ENCODE data around the gene TMEM167A. TPM values are rescaled to one million over a fixed set of nuclear protein-coding genes. Genes with fewer than 3 reads are reported as not detected.
A peak's percentile ranks its signal among the peaks of the same experiment; 100 is the strongest.

The TMEM167A gene
- total RNA-seq, 4 donors from 2014 or later = 18.8 to 32.3 (median 25.5) TPM

- no peak overlapping the region for H3K4me3 ChIP-seq (ENCODE audit: low read depth, poor library complexity, severe bottlenecking)
- DNase-seq (ENCODE audit: low spot score in 2 of 2) = no peak
- intact Hi-C loops (cut with DNase I; ENCODE audit: low total_unique reads) = no loop called here
- WGBS, 2 donors = 90 to 96% methylated on average over 4 of the region's 4 CpGs
- TF ChIP-seq POLR2A (IDR thresholded peaks at IDR 0.05) (no peak), CTCF (IDR thresholded peaks at IDR 0.05) (no peak)
These were observed 54.9 kb downstream of the TMEM167A start for GRCh38 chr5:83022334-83022733.

GRCh38 chr5:83015676-83016075 lies 61.5 kb downstream of the TMEM167A start:
- intact Hi-C loops (cut with DNase I; ENCODE audit: low total_unique reads) = no loop called here
- TF ChIP-seq CTCF (IDR thresholded peaks at IDR 0.05) = no peak
- no peak for TF ChIP-seq POLR2A (IDR thresholded peaks at IDR 0.05)
- 8 to 57% methylated on average over 2 of the region's 2 CpGs for WGBS, 2 donors

GRCh38 chr5:83011985-83012384 lies 65.2 kb downstream of the TMEM167A start:
- no peak for TF ChIP-seq POLR2A (IDR thresholded peaks at IDR 0.05)
- no peak for TF ChIP-seq CTCF (IDR thresholded peaks at IDR 0.05)
- H3K4me3 ChIP-seq (ENCODE audit: low read depth, poor library complexity, severe bottlenecking) = no peak overlapping the region
- no peak for DNase-seq (ENCODE audit: low spot score in 2 of 2)
- intact Hi-C loops (cut with DNase I; ENCODE audit: low total_unique reads) = no loop called here
- 83 to 91% methylated on average over 3 of the region's 3 CpGs for WGBS, 2 donors

More at GRCh38 chr5:83015676-83016075, 61.5 kb downstream of the TMEM167A start:
- DNase-seq (ENCODE audit: low spot score in 2 of 2) = no peak
- H3K4me3 ChIP-seq (ENCODE audit: low read depth, poor library complexity, severe bottlenecking) = no peak overlapping the region

- DNase-seq (ENCODE audit: low spot score in 2 of 2) = no peak
- no peak overlapping the region for H3K4me3 ChIP-seq (ENCODE audit: low read depth, poor library complexity, severe bottlenecking)
- 61 to 65% methylated on average over 1 of the region's 1 CpG for WGBS, 2 donors
- intact Hi-C loops (cut with DNase I; ENCODE audit: low total_unique reads) = no loop called here
- no peak for TF ChIP-seq CTCF (IDR thresholded peaks at IDR 0.05)
- no peak for TF ChIP-seq POLR2A (IDR thresholded peaks at IDR 0.05)
These were observed 67.8 kb downstream of the TMEM167A start for GRCh38 chr5:83009408-83009807.

- WGBS, 2 donors = 85 to 96% methylated on average over 1 of the region's 1 CpG
- DNase-seq (ENCODE audit: low spot score in 2 of 2) = no peak
- intact Hi-C loops (cut with DNase I; ENCODE audit: low total_unique reads) = no loop called here
- H3K4me3 ChIP-seq (ENCODE audit: low read depth, poor library complexity, severe bottlenecking) = no peak overlapping the region
- TF ChIP-seq CTCF (IDR thresholded peaks at IDR 0.05) (no peak), POLR2A (IDR thresholded peaks at IDR 0.05) (no peak)
These were observed 69.4 kb downstream of the TMEM167A start for GRCh38 chr5:83007755-83008154.

GRCh38 chr5:83006683-83007283 lies 70.4 kb downstream of the TMEM167A start:
- no peak for TF ChIP-seq CTCF (IDR thresholded peaks at IDR 0.05)
- TF ChIP-seq POLR2A (IDR thresholded peaks at IDR 0.05) = no peak
- H3K4me3 ChIP-seq (ENCODE audit: low read depth, poor library complexity, severe bottlenecking) = no peak overlapping the region
- peak in 1 of 2 donors; percentile 40 for DNase-seq (ENCODE audit: low spot score in 2 of 2)
- intact Hi-C loops (cut with DNase I; ENCODE audit: low total_unique reads) = no loop called here
- WGBS, 2 donors = 71 to 73% methylated on average over 5 of the region's 5 CpGs
